Amygdala (tissue), 56 donors: ENCODE results near the gene TRPC6.

Source experiments
- DNase-seq, 56 donors: peaks; one replicate each; lab custom pipeline; 2025; lab: John Stamatoyannopoulos, UW

Gene TRPC6

DNA sequence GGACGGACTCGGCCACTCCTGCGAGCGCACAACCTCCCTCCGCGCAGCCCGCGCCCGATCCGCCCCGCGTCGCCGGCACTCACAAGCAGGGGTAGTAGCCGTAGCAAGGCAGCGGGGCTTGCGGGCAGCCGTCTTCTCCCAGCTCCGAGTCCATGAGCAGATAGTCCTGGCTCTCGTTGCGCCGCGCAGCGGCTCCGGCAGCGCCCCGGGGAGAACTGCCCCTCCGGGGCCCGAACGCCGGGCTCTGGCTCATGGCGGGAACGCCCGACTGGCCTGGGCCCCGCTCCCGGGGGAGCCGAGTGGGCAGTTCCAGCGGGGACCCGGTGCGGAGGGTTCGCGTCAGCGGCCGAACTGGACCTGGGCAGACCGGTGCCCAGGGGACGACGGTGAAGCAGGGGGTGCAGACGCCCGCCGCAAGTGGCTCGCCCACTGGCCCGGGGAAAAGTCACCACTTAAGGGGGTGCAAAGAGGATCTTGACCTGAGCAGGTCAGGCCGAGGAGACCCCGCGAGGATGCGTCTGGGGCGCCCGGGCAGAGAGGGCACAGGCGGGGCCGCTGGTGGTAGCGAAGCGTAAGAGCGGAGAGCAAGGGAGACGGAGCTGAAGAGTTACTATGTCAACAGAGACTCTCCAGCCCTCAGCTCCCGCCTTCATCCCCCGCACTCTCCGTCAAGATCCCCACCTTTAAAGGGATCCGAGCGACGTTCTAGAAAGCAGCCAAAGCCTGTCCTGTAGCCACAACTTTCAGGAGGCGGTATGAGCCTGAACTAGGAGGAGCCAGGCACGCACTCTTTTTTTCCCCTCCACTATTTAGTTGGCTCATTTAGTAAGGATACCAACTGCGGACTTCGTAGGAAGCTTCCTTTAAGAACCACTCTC is at the start of gene TRPC6:
TRPC6 (minus strand) TSS at position 757 of the 878 bp plus-strand sequence; CDS start at position 253, 504 bp downstream.
- peak in 6 of 56 donors; percentile 3 to 40 (median 9) for DNase-seq

DNA sequence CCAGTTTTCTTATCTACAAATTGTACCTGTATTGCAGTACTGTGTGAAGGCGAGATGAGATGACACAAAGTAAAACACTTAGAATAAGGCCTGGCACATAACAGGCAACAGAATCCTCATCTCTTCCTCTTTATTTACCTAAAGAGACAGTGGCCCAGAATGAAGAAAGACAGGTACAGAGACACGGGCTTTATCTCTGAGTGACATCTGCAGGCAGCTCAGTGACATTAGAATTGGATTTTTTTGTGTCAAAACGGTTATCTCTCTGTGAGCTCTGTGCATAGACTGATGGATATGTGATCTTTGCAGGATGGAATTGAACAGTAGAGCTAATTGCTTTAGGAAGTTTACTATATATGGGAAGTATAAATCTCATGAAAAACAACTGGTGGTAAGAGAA is 36.2 kb upstream of the TRPC6 start:
- DNase-seq: no peak

DNA sequence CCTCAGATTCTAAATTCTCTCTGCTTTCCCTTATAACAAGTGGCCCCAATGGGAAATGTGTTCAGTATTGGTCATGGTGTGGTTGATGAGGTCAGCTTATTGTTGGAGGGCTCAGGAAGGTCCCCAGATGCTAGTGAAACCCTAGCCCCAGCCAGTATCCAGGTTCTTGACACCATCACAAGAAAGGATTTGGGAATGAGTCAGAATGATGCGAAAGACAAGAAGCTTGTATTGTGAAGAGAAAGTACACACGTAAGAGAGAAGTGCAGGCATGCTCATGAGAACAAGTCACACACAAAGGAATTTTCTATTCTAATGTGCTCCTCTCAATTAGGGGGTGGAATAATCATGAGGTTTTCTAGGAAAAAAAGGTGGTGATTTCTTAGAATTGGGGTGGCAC is 34.9 kb upstream of the TRPC6 start:
- no peak for DNase-seq

DNA sequence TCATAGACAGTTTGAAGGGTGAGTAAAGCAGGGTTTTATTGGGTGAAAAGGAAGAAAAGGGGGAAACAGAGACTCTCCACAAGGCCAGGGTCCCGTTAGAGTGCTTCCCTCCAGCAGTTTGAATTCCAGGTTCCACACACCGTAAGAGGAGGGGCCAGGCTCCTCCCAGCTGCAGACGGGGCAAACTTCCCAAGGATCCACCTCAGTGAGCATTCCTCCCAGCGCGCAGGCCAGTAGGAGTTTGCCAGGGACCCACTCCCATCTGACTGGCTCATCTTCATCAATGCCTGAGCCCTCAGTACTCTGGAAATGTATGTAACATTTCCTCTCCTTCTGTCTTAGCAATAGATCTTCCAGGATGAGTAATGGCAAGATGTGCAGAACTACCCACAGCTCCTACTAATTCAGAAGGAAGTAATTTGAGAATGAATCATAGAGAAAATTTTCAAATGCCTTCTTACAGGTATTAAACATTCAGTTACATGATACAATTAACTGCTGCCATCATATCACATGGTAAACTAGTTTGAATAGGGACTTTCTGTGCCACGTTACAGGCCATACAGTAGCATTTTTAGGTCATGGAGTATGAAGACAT is 34.0 kb upstream of the TRPC6 start:
- DNase-seq: no peak

DNA sequence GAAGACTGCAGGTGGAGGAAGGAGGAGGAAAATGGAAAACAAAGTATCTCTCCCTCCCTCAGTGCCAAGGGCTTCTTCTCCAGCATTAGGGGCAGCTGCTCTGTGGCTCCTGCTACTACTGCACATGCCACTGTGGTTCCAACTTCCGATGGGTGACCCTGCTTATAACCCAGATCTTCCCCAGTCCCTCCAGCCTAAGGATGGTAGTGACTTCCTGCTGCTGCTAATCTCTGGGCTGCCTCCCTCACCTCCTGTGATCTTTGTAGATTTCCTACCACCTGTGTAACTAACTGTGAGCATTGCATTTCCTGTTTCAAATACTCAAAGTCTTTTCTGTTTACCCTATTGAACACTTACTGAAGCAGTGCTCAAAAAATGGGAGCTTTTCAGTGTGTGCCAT is 28.7 kb upstream of the TRPC6 start:
- no peak for DNase-seq

DNA sequence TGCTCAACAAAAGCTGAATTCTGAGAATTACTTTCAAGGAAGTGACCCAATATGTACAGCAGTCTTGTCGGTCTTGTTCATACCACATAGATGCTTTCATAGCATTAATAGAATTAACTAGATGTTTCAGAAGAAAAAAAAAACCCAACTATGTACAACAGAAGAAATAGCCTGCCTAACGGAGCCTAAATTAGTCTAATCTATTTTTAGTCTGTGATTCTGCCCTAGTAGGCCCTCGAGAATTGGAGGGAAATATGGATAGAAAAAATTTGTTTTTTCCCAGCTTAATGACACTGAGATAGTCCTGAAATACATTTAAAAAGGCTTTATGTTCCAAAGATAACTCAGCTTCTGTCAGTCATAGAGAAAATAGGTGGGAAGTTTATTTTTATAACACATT is 17.1 kb upstream of the TRPC6 start:
- DNase-seq: no peak

DNA sequence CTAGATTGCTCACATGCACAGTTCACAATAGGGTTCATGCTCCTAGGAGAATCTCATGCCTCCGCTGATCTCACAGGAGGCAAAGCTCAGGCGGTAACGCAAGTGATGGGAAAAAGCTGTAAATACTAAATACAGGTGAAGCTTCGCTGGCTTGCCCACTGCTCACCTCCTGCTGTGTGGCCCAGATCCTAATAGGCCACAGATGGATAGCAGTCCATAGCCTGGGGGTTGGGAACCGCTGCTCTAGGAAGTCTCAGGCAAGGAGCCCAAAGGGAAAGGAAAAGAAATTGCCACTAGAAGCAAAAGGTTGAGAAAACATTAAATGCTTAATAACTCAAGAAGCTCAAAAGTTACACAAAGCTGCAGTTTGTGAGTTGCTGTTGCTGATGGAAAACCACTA is 3.2 kb upstream of the TRPC6 start:
- no peak for DNase-seq

DNA sequence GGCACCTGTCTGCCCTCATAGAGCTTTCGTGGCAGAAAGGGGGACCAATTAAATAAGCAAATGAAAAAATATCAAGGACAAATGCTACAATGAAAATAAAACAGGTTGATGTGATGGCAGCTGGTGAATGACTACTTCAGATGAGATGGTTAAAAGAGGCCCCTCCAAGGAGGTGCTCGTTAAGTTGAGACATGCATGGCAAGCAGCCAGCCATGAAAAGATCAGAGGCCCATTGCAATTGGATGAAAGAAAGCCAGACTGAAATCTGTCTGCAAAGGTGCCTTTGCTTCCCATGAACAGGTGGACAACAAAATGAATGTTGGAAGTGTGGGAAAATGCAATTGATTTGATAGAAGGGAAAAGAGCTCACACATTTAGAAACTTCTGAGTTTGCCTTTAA is 848 bp upstream of the TRPC6 start:
- no peak for DNase-seq

DNA sequence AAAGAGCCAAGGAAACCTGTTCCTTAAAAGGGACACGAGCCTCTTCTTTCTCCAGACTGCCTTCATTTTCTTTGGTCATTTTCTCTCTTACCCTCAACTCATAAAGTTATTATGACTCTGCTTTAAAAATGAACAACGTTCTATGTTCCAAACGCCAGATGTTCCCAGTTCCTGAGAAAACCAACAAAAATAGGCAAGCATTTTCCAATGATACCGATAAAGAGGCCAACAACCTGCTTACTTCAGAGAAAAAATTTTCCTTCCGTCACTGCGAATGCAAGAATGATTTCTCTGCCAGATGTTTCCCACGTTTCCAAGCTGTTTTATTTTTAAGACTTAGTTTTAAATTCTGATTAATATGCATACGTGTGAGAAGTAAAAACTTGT is 315 bp upstream of the TRPC6 start:
- DNase-seq: no peak

DNA sequence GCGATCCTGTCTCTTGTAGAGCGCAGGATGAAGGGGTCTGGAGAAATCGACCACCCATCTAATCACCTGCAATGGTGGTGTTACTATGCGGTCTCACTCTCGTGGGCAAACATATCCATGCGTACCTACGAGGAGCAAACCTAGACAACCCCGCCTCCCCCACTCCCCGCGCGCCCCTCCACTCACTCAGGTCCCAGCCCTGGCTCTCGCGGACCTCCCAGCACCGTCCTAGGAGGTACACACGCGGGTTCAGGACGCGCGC is 887 bp downstream of the TRPC6 start:
- DNase-seq: no peak

DNA sequence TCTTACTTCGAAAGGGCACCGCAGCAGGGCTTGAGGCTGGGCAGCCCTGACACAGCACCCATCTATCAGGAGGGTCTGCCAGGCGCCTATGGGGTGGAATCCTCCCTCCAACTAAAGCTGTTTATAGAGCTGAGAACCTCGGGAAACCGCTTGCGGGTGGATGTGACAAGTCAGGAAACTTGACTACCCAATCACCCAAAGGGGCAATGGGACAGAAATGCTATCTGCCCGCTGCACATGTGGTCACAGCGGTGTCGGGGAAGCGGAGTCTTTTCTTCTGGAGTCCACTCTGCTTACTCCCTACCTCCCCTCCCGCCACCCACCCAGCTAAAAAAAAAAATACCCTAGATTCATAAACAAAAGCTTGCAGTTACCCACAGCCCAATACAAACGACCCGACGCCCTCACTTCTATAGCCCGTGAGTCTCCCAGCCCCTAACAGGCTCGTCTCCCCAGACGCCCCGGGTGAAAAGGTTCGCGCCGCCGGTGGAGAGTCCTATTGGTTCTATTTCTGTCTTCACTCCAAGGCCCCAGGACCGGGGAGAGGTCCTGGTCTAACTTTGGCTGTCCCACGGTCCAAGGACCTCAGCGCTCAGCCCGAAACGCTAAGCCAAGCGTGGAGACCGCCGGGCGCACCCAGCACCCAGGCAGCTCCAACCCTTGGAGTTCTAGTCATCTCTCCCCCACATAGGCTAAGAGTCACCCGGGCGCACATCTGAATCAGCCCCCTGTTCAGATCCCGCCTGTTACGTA is 1.4 kb downstream of the TRPC6 start:
- peak in 2 of 56 donors; percentile 1 to 9 for DNase-seq

DNA sequence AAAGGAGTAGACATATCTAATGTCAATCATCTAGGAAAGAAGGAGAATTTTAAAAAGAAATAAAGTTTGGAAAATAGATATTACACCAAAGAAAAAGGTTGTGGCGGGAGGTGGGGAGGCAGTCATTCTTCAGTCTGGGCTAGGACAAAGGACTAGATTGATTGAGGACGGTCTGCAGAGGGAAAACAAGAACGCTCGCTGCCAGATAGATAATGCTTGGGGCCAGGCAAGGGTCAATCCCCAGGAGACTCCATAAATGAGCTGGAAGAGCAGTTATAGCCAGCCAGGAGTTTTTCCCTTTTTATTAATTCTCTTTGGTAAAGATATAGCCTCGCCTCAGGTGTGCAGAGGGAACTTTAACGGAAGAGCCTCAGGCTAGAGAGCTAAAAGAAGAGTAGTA is 6.3 kb downstream of the TRPC6 start:
- no peak for DNase-seq

DNA sequence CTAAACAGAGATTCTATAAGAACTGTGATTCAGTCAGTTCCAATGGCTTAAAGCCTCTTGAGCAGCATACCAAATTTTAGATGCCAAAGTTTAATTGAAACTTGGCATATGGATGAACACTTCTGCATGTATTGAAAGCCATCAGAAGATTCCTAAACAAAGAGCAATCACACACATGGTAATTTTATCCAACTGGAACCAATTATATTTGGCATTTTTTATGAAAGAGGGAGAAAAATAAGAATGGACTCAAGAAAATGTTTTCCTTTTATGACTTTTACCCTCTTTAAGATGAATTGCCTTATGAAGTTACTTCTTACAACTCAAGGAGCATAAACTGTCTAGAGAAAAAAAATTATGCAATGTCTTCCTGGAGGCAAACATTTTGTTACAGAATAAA is 7.4 kb downstream of the TRPC6 start:
- no peak for DNase-seq

DNA sequence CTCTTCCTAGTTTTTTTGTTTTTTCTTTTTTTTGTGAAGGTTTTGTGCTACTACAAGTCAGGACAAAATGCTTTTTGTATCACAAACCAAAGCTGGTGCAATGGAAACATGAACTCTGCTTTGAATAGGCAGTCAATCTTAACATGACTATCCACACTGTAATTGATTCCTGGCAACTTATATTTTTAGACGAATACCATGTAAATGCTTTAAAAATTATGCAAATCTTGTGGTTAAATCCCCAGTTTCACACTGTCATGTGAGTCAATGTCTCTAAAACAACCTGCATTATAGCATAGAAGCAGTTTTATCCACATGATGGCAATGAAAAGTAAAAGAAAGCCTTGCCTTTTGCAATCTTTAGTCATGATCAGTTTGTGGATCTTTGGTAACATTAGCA is 8.9 kb downstream of the TRPC6 start:
- no peak for DNase-seq

DNA sequence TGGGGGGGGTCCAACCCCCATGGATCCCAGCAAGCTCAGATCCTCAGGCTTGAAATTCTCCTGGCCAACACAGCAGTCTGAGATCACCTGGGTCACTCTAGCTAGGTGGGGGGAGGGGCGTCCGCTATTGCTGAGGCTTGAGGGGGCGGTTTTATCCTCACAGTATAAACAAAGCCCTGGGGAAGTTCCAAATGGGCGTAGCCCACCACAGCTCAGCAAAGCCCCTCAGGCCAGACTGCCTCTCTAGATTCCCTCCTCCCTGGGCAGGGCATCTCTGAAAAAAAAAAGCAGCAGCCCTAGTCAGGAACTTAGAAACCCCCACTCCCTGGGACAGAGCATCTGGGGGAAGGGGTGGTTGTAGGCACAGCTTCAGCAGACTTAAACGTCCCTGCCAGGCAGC is 16.7 kb downstream of the TRPC6 start:
- no peak for DNase-seq

DNA sequence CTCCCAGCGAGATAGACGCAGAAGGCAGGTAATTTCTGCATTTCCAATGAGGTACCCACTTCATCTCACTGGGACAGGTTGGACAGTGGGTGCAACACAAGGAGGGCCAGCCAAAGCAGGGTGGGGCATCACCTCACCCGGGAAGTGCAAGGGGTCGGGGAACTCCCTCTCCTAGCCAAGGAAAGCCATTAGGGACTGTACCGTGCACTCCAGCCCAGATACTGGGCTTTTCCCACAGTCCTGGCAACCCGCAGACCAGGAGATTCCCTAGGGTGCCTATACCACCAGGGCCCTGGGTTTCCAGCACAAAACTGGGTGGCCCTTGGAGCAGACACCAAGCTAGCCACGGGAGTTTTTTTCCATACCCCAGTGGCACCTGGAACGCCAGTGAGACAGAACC is 17.2 kb downstream of the TRPC6 start:
- DNase-seq: no peak

DNA sequence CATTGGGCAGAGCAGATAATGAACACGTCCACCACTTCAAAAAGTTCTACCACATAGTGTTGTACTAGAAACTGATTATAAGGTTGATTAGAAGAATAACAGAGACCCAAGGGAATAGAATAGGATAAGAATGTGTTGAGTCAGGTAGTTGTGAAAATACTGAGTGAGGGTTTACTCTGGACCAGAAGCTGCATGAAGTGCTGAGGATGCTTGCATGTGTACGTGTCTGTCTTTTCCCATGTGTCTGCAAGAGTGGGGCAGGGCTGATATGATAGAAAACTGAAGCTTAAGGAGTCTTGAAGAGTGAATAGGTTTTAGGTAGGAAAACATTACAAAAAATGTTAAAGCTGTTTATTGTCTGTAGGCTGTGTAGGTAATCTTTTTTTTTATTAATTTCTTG is 20.6 kb downstream of the TRPC6 start:
- DNase-seq: no peak

DNA sequence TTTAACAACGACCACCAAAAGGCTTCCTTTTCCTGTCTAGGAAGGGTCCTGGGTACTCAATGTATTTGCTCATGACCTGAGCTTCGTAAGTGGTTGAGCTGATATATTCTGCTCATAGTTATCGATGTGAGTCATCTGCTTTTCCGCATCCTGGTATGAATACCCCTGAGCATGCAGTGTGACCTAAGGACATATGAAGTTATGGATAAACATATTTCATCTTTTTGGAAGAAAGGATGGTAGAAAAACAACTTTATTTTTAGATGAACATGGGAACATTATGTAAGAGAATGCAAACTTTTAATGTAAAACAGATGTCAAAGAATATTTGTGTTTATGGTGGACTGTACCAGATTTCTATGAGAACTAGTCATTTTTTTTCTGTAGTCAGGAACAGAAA is 28.4 kb downstream of the TRPC6 start:
- no peak for DNase-seq

DNA sequence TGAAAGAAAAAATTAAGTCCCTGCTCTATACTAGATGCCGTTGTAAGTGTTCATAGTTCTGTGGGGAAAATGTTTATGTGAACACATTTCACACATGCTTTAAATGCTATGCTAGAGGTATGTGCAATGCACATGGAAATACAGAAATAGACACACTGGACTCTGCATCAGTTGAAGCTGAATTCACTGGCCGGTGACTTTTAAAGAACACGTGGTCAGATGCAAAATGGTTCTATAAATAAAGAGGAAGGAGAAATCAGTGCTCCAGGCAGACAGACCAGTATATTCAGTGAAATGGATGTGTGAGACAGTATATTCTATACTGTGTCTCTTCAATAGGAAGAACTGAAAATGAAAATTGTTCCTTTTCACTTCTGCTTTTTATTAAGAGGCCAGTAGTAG is 29.9 kb downstream of the TRPC6 start:
- DNase-seq: no peak

DNA sequence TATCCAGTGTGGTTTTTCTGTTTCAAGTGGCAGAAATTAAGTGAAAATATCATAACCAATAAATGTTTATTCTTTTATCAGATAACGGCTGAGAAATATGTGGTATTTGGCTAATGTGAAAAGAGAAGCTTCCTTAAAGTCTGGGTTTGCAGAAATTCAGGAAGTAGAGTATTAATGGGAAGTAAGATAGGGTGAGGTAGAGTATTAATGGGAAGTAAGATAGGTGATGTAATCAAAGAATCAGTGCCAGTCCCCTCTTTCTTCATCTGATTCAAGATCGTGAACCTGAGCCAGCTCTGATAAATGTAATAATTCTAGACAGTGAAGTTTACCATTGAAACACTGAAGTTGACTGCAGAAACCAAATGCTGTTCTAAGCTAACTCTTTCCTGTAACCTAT is 30.9 kb downstream of the TRPC6 start:
- DNase-seq: no peak

DNA sequence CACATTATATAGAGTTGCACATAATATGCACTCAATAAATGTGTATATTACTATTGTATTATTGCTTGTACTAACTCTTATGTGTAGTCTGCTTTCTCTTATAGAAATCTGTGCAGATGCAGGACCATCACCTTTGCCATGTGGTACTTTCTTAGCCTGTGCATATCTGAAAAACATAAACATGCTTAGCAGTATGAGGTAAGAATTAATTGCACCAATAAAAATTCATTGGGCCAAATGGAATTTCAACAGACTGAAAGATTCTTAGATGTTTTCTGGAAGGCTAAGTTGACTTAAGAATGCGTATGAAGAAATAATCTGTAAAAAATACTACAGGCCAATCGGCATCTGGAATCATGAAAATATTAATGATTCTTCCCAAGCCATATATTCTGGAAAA is 55.3 kb downstream of the TRPC6 start:
- no peak for DNase-seq
